Measurements from ENCODE around the gene GLRX2.

Gene GLRX2

DNA sequence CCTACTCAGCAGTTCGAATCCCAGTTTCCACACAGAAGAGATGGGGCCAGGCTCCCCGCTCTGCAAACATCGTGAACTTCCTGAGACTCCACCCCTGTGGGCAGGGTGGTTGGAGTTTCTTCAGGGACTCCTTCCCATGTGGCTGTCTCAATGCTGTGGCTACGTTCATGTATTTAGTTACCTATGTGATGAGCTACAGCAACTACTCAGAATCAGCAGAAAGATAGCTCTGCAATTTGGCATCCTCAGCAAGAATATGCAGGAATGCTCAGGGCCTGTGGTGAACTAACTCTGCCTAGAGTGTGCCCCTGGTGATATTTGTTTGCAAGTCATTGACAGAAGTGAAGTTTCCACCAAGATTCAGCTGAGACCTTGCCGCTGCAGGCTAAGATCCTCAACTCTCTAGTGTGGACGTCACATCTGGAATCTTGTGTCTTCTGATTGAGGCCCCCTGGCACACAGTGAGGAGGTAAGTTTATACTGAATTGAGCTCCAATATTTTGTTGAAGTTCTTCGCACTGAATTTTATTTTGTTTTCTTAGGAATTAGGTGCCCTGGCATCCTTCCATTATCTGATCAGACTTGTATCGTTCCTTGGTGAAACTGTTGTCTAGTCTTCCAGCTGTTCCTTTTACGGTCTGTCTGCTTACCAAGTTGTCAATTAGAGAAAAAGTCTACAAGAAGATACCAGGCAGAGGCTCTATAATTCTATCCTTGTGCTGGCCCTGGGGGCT is 8.2 kb upstream of the GLRX2 start:
- Histone ChIP-seq H3K9me3 (no peaks in the 10 kb centered on the region), H4K20me1 (no peaks in the 10 kb centered on the region), H3K4me1 (no peaks in the 10 kb centered on the region), H3K36me3 (no peaks in the 10 kb centered on the region), H3K4me3 (no peak overlapping the region), H3K4me2 (no peak overlapping the region), H3K27me3 (no peaks in the 10 kb centered on the region), H3K9ac (no peak overlapping the region), H3K27ac (no peak overlapping the region)
- no peak for TF ChIP-seq Cebpa-rat (IDR thresholded peaks at IDR 0.05)

DNA sequence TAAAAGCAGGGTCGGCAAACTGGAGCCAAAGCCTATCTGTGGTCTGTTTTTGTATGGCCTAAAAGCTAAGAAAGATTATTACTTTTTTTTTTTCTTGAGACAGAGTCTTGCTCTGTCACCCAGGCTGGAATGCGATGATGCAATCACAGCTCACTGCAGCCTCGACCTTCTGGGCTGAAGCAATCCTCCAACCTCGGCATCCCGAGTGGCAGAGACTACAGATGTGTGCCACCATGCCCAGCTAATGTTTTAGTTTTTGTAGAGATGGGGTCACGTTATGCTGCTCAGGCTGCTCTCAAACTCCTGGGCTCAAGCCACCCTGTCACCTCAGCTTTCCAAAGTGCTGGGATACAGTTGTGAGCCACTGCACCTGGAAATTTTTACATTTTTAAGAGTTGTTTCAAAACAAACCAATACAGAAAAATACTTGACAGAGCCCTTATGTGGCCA is 6.5 kb upstream of the GLRX2 start:
- no peak overlapping the region for H3K4me3 ChIP-seq

DNA sequence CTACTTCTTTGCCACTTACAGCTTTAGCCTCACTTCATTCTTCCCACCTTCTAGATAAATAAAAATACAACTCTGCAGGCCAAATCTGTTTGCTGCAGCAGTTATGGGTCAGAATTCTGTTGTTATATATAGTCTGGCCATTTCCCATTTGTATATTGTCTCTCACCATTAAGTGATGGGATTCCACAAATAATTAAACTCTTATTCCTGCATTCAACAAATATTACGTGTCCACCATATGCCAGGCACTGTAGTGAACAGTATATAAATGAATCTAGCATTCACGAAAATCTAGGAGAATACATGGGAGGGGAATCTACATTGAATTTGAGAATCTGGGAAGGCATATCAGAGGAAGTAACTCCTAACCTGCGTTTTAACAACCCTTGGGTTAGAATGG is 5.7 kb upstream of the GLRX2 start:
- Histone ChIP-seq H3K4me1 (peaks cover 1% of the 10 kb centered on the region; the same call in 1 of the 2 replicates), H4K20me1 (no peaks in the 10 kb centered on the region), H3K27ac (no peak overlapping the region), H3K4me3 (no peak overlapping the region), H3K9ac (no peak overlapping the region), H3K36me3 (no peaks in the 10 kb centered on the region), H3K4me2 (no peak overlapping the region), H3K9me3 (no peaks in the 10 kb centered on the region), H3K27me3 (no peaks in the 10 kb centered on the region)
- no peak for TF ChIP-seq Cebpa-rat (IDR thresholded peaks at IDR 0.05)

More for the DNA sequence above, 6.5 kb upstream of the GLRX2 start:
- H3K9me3 ChIP-seq: no peaks in the 10 kb centered on the region
- H4K20me1 ChIP-seq: no peaks in the 10 kb centered on the region
- no peak overlapping the region for H3K4me2 ChIP-seq
- H3K27me3 ChIP-seq: no peaks in the 10 kb centered on the region
- no peaks in the 10 kb centered on the region for H3K36me3 ChIP-seq
- H3K4me1 ChIP-seq: no peaks in the 10 kb centered on the region
- no peak overlapping the region for H3K9ac ChIP-seq
- peak; percentile 79 for TF ChIP-seq Cebpa-rat (IDR thresholded peaks at IDR 0.05)
- H3K27ac ChIP-seq: no peak overlapping the region

DNA sequence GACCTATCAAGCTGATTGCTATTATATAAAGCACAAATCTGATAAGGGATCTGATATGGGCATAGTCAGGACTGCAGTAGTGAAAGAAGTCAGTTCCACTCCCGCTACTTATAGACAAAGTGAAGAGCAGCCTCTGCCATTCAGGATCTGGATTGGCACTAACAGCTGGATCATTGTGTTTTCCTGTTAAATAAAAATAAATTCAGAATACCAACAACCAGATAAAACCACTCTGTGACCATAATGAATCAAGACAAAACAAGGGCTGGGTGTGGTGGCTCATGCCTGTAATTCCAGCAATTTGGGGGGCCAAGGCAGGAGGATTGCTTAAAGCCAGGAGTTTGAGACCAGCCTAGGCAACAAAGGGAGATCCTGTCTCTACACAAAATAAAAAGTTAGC is 5.0 kb upstream of the GLRX2 start:
- TF ChIP-seq Cebpa-rat (IDR thresholded peaks at IDR 0.05): no peak
- no peak overlapping the region for H3K27ac ChIP-seq

DNA sequence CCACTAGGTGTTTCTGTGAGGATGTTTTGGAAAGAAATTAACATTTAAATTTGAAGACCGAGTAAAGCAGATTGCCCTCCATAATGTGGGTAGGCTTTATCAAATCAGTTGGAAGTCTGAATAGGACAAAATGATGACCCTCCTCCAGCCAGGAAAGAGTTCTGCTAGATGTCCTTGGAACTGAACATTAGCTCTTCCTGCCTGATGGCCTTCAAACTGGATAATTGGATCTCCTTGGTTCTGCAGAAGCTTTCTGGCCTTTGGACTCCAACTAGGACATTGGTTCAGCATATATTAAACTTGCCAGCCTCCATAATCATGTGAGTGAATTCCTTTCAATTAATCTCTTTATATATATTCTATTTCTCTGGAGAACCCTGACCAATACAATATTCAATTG is 4.4 kb upstream of the GLRX2 start:
- Histone ChIP-seq H3K36me3 (no peaks in the 10 kb centered on the region), H3K4me2 (no peak overlapping the region), H3K27me3 (no peaks in the 10 kb centered on the region), H3K9ac (no peak overlapping the region), H3K9me3 (no peaks in the 10 kb centered on the region), H3K4me1 (peaks cover 5% of the 10 kb centered on the region; the same call in 1 of the 2 replicates), H3K27ac (no peak overlapping the region), H4K20me1 (no peaks in the 10 kb centered on the region), H3K4me3 (no peak overlapping the region)
- TF ChIP-seq Cebpa-rat (IDR thresholded peaks at IDR 0.05): no peak

More for the DNA sequence above, 5.0 kb upstream of the GLRX2 start:
- H3K4me3 ChIP-seq: no peak overlapping the region
- no peaks in the 10 kb centered on the region for H3K27me3 ChIP-seq
- H4K20me1 ChIP-seq: no peaks in the 10 kb centered on the region
- no peak overlapping the region for H3K4me2 ChIP-seq
- no peaks in the 10 kb centered on the region for H3K9me3 ChIP-seq
- no peaks in the 10 kb centered on the region for H3K36me3 ChIP-seq
- no peak overlapping the region for H3K9ac ChIP-seq
- H3K4me1 ChIP-seq: peaks cover 5% of the 10 kb centered on the region; the same call in 1 of the 2 replicates

DNA sequence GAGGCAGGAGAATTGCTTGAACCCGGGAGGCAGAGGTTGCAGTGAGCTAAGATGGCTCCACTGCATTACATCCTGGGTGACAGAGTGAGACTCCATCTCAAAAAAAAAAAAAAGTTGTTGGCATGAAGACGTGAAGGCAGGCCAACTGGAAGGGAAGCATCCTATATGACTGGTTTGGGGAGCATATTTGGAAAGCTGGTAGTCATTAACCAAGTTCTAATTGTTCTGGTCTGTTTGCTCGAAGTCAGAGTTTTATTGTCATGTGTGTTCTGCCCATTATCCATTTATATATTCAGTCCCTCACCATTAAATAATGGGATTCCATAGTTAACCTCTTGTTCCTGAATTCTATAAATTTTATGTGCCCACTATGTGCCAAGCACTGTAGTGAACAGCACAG is 3.3 kb upstream of the GLRX2 start:
- Histone ChIP-seq H3K36me3 (no peaks in the 10 kb centered on the region), H4K20me1 (peaks cover 7% of the 10 kb centered on the region; the same call in 1 of the 2 replicates), H3K4me3 (no peak overlapping the region), H3K4me1 (peaks cover 13% of the 10 kb centered on the region), H3K9me3 (no peaks in the 10 kb centered on the region), H3K9ac (no peak overlapping the region), H3K27ac (no peak overlapping the region), H3K4me2 (no peak overlapping the region), H3K27me3 (no peaks in the 10 kb centered on the region)
- TF ChIP-seq Cebpa-rat (IDR thresholded peaks at IDR 0.05): no peak

DNA sequence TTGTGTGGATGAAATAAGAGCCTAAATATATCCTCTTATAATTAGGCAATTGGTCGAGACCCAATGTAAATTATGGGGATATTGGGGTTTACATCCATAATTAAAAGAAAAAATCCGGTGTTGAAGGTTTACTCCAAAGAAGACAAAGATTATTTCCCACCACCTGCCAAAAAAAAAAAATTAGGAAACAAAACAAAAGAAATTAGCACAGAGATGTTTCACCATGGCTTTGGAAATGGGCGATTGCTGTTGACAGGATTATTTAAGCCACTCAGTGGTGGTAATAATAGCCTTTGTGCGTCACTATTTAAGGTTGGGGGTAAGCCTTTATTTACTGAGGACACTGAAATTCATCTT is 585 bp upstream of the GLRX2 start:
- H3K27ac ChIP-seq: no peak overlapping the region
- no peak for TF ChIP-seq Cebpa-rat (IDR thresholded peaks at IDR 0.05)
- peak overlapping the region; percentile 93 for H3K4me2 ChIP-seq
- no peaks in the 10 kb centered on the region; the same call in 1 of the 2 replicates for H3K36me3 ChIP-seq
- peaks cover 15% of the 10 kb centered on the region; the same call in 1 of the 2 replicates for H4K20me1 ChIP-seq
- H3K4me1 ChIP-seq: peaks cover 18% of the 10 kb centered on the region
- H3K4me3 ChIP-seq: peak overlapping the region; percentile 88
- peak overlapping the region; percentile 83; the same call in 1 of the 2 replicates for H3K9ac ChIP-seq
- H3K9me3 ChIP-seq: no peaks in the 10 kb centered on the region
- H3K27me3 ChIP-seq: no peaks in the 10 kb centered on the region

DNA sequence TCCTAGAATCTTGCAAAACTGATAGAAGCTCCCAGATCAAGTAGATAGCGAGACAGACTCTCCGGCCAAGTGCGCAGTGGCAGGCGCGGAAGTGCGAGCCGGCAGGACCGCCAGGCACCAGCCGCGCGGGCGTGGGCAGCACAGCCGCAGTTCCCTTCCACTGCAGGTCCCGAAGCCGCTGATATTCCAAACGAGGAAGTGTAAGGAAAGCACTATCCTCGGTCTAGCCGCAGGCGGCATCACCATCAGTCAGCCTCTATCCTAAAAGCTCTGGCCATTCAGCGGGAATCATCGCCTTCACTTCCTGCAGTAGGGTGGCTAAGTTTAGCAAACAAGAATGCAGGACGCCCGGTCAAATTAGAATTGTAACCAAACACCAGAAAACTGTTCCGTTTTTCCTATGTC is 710 bp downstream of the GLRX2 start:
- Histone ChIP-seq H4K20me1 (peaks cover 15% of the 10 kb centered on the region; the same call in 1 of the 2 replicates), H3K9ac (peak overlapping the region; percentile 83), H3K36me3 (peaks cover 13% of the 10 kb centered on the region), H3K4me1 (peaks cover 18% of the 10 kb centered on the region), H3K4me3 (peak overlapping the region; percentile 88), H3K9me3 (no peaks in the 10 kb centered on the region), H3K27ac (peak overlapping the region; percentile 55; the same call in 1 of the 2 replicates), H3K4me2 (peak overlapping the region; percentile 93), H3K27me3 (no peaks in the 10 kb centered on the region)
- TF ChIP-seq Cebpa-rat (IDR thresholded peaks at IDR 0.05): no peak

DNA sequence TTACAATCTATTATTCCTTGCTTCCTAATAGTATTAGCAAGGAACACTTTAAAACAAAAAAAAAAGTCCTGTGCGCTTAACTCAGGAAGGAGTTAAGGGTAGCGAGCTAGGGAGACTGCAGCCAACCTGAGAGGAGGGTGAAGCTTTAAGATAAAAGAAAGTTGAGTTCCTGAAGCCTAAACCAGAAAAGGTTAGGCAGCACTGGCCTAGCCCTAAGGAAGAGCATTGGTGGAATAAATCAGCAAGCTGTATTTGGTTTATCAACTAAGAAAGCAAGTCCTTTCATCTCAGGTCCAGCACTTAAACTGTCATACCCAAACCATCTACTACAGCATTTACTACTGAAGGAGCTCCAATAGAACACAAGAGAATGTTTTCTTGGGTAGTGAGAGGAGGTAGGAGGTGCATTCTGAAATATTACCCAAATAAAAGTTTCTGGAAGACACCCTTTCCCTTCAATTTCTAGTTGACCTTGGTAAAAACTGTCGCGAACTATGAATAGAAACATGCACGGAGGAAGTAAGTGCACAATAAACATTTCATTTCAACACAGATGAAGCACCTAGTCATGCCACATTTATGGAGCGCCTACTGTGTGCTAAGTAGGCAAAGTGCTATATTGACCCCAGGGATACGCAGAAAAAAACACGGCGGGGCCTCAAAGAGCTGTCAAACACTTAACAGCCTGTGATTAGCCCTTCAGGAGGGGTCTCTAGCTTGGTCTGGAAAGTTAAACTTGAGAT is 1.3 kb downstream of the GLRX2 start:
- H4K20me1 ChIP-seq: peaks cover 15% of the 10 kb centered on the region; the same call in 1 of the 2 replicates
- H3K36me3 ChIP-seq: peaks cover 18% of the 10 kb centered on the region
- H3K9ac ChIP-seq: peak overlapping the region; percentile 83
- H3K9me3 ChIP-seq: no peaks in the 10 kb centered on the region
- peak overlapping the region; percentile 93 for H3K4me2 ChIP-seq
- H3K4me1 ChIP-seq: peaks cover 18% of the 10 kb centered on the region
- H3K27me3 ChIP-seq: no peaks in the 10 kb centered on the region
- no peak overlapping the region for H3K27ac ChIP-seq
- TF ChIP-seq Cebpa-rat (IDR thresholded peaks at IDR 0.05): no peak
- peak overlapping the region; percentile 88 for H3K4me3 ChIP-seq

DNA sequence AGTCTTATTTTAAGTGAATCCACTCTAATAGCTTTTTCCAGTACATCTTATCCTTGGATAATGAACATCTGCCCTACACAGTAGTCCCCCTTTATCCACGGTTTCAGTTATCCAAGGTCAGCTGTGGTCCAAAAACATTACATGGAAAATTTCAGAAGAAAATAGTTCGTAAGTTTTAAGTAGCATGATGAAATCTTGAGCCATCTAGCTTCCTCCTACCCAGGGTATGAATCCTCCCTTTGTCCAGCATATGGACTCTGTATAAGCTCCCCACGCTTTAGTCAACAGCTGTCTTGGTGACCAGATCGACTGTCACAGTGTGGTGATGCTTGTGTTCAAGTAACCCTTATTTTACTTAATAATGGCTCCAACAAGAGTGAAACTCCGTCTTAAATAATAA is 2.6 kb downstream of the GLRX2 start:
- H3K36me3 ChIP-seq: peaks cover 30% of the 10 kb centered on the region
- no peak overlapping the region for H3K27ac ChIP-seq
- peaks cover 15% of the 10 kb centered on the region; the same call in 1 of the 2 replicates for H4K20me1 ChIP-seq
- TF ChIP-seq Cebpa-rat (IDR thresholded peaks at IDR 0.05): no peak
- H3K4me1 ChIP-seq: peaks cover 18% of the 10 kb centered on the region
- H3K27me3 ChIP-seq: no peaks in the 10 kb centered on the region
- no peaks in the 10 kb centered on the region for H3K9me3 ChIP-seq
- no peak overlapping the region for H3K4me2 ChIP-seq
- no peak overlapping the region for H3K9ac ChIP-seq
- no peak overlapping the region for H3K4me3 ChIP-seq
